ENCODE data around the gene NME4.

Gene NME4

GRCh38 chr16:426906-427249 is 29.9 kb downstream of the NME4 start:
- DNase-seq (ENCODE audit: low spot score): no peak

GRCh38 chr16:427250-427649 is 30.3 kb downstream of the NME4 start:
- no peak for DNase-seq (ENCODE audit: low spot score)

- no peak for DNase-seq (ENCODE audit: low spot score)
These were observed 33.9 kb downstream of the NME4 start for GRCh38 chr16:430904-431303.

GRCh38 chr16:440627-441026 is 43.6 kb downstream of the NME4 start:
- no peak for DNase-seq (ENCODE audit: low spot score)

GRCh38 chr16:441447-441846 is 44.4 kb downstream of the NME4 start:
- DNase-seq (ENCODE audit: low spot score): no peak

GRCh38 chr16:442976-443375 is 46.0 kb downstream of the NME4 start:
- DNase-seq (ENCODE audit: low spot score): no peak

GRCh38 chr16:444027-444426 is 47.0 kb downstream of the NME4 start:
- no peak for DNase-seq (ENCODE audit: low spot score)

GRCh38 chr16:445566-445965 is 48.6 kb downstream of the NME4 start:
- DNase-seq (ENCODE audit: low spot score): no peak
